GM06990 (cell line): ENCODE data around the gene SEMA3F.

Experiments
- DNase-seq: peaks from one replicate; pipeline ENCODE4 v3.0.0-alpha.2; 2011; ENCODE audit not compliant: insufficient read length; ENCODE audit errors: extremely low read depth
- H3K27me3 ChIP-seq: replicated peaks from 2 replicates; pipeline ENCODE4 v1.6.0; 2011; ENCODE audit warnings: low read length; ENCODE audit not compliant: control insufficient read depth, insufficient read depth
- H3K36me3 ChIP-seq: 2 replicates; pipeline ENCODE4 v1.5.1; 2011; ENCODE audit warnings: low read length; ENCODE audit not compliant: control insufficient read depth, insufficient read depth
- H3K4me3 ChIP-seq: replicated peaks from 2 replicates; pipeline ENCODE4 v1.5.1; 2011; ENCODE audit warnings: low read depth, mild to moderate bottlenecking, control low read depth, low read length
- CTCF ChIP-seq: IDR thresholded peaks from 2 replicates; pipeline ENCODE4 v1.5.1; 2011; ENCODE audit warnings: low read length, control low read depth, mild to moderate bottlenecking, inconsistent platforms; ENCODE audit not compliant: insufficient read depth, poor library complexity, severe bottlenecking

Gene SEMA3F

GRCh38 chr3:50154840-50155490 is at the start of gene SEMA3F:
SEMA3F (plus strand) TSS chr3:50155324; CDS start chr3:50159623, 4,299 bp downstream.
- Histone ChIP-seq H3K36me3 (no peaks in the 10 kb centered on the region), H3K4me3 (peak within 1 kb of the TSS; percentile 54), H3K27me3 (peaks cover 6% of the 10 kb centered on the region)
- TF ChIP-seq CTCF = no peak
- peak; percentile 75 for DNase-seq

GRCh38 chr3:50111757-50112156 is 43.4 kb upstream of the SEMA3F start:
- Histone ChIP-seq H3K4me3 (no peak overlapping the region), H3K36me3 (peaks cover 47% of the 10 kb centered on the region), H3K27me3 (no peaks in the 10 kb centered on the region)
- DNase-seq = no peak
- no peak for TF ChIP-seq CTCF

GRCh38 chr3:50112462-50112861 is 42.7 kb upstream of the SEMA3F start:
- no peak overlapping the region for H3K4me3 ChIP-seq
- no peak for DNase-seq
- H3K36me3 ChIP-seq = peaks cover 46% of the 10 kb centered on the region
- no peaks in the 10 kb centered on the region for H3K27me3 ChIP-seq
- TF ChIP-seq CTCF = no peak

GRCh38 chr3:50117120-50117519 is 38.0 kb upstream of the SEMA3F start:
- Histone ChIP-seq H3K4me3 (no peak overlapping the region), H3K27me3 (no peaks in the 10 kb centered on the region), H3K36me3 (peaks cover 51% of the 10 kb centered on the region)
- TF ChIP-seq CTCF = no peak
- no peak for DNase-seq

- DNase-seq = no peak
Measured at GRCh38 chr3:50118237-50118636, 36.9 kb upstream of the SEMA3F start.

More at GRCh38 chr3:50118237-50118636, 36.9 kb upstream of the SEMA3F start:
- no peak for TF ChIP-seq CTCF
- peaks cover 44% of the 10 kb centered on the region for H3K36me3 ChIP-seq
- H3K4me3 ChIP-seq = no peak overlapping the region
- no peaks in the 10 kb centered on the region for H3K27me3 ChIP-seq
